A549 (cell line): ENCODE results near the gene RNF213.

Experiments used
- EHMT2 ChIP-seq: fragments of 200-600 bp; sonication (generic); IDR thresholded peaks from 2 replicates; pipeline ENCODE4 v1.6.1; 2016; ENCODE audit warnings: antibody characterized with exemption, low read depth, mild to moderate bottlenecking, moderate library complexity
- ESRRA ChIP-seq: fragments of 150-350 bp; IDR thresholded peaks from 2 replicates; pipeline ENCODE4 v1.6.1; 2014; ENCODE audit warnings: mild to moderate bottlenecking, low read length, borderline replicate concordance
- MAFK ChIP-seq: fragments of 450-650 bp; IDR thresholded peaks from 2 replicates; pipeline ENCODE4 v1.6.1; 2014; ENCODE audit not compliant: partially characterized antibody
- NR3C1 ChIP-seq: fragments of >200 bp; sonication (Bioruptor Twin); formaldehyde crosslinking; IDR thresholded peaks from 3 replicates; pipeline ENCODE4 v1.6.1; 2017
- POLR2A ChIP-seq: IDR thresholded peaks from 2 replicates; pipeline ENCODE4 v1.6.1; 2012; ENCODE audit warnings: mild to moderate bottlenecking, low read length
- ZNF302 ChIP-seq: fragments of 250-450 bp; sonication (Bioruptor Pico); IDR thresholded peaks from 2 replicates; pipeline ENCODE4 v1.9.0; 2021; ENCODE audit warnings: inconsistent platforms, mild to moderate bottlenecking, moderate library complexity
- TF ChIP-seq, protein P1 (sequence below): fragments of >200 bp; sonication (Bioruptor Twin); formaldehyde crosslinking; IDR thresholded peaks from 3 replicates; pipeline ENCODE4 v1.5.1; 2016

DNA sequence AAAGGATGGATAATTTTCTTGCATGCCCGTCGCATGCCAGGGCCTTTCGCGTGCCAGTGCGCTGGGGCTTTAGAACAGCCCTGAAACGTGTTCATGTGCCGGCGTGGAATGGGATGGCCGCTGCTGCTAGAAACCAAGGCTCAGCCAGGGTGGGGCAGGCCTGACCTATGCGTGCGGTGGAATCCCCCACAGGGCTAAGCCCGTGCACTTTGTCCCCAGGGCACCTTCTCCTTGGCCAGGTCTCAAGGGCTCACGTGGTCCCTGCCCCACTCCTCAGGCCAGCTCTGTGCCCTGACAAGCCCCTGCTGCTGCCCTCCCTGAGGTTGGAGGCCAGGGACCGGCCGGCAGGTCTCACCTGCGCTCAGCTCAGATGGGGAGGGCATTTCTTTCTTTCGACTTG lies 13.1 kb upstream of the RNF213 start:
- TF ChIP-seq POLR2A (no peak), EHMT2 (no peak), ZNF302 (no peak), NR3C1 (no peak), ESRRA (no peak), MAFK (no peak)
- TF ChIP-seq, protein P1, sequence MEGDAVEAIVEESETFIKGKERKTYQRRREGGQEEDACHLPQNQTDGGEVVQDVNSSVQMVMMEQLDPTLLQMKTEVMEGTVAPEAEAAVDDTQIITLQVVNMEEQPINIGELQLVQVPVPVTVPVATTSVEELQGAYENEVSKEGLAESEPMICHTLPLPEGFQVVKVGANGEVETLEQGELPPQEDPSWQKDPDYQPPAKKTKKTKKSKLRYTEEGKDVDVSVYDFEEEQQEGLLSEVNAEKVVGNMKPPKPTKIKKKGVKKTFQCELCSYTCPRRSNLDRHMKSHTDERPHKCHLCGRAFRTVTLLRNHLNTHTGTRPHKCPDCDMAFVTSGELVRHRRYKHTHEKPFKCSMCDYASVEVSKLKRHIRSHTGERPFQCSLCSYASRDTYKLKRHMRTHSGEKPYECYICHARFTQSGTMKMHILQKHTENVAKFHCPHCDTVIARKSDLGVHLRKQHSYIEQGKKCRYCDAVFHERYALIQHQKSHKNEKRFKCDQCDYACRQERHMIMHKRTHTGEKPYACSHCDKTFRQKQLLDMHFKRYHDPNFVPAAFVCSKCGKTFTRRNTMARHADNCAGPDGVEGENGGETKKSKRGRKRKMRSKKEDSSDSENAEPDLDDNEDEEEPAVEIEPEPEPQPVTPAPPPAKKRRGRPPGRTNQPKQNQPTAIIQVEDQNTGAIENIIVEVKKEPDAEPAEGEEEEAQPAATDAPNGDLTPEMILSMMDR, result no peak
